GM19238 (cell line): ENCODE measurements around the gene SYTL1.
A peak's percentile ranks its signal among the peaks of the same experiment; 100 is the strongest.

Experiments
- DNase-seq: peaks from one replicate; pipeline ENCODE4 v3.0.0; 2011; ENCODE audit warnings: low spot score; ENCODE audit not compliant: insufficient read length

SYTL1 gene, protein sequence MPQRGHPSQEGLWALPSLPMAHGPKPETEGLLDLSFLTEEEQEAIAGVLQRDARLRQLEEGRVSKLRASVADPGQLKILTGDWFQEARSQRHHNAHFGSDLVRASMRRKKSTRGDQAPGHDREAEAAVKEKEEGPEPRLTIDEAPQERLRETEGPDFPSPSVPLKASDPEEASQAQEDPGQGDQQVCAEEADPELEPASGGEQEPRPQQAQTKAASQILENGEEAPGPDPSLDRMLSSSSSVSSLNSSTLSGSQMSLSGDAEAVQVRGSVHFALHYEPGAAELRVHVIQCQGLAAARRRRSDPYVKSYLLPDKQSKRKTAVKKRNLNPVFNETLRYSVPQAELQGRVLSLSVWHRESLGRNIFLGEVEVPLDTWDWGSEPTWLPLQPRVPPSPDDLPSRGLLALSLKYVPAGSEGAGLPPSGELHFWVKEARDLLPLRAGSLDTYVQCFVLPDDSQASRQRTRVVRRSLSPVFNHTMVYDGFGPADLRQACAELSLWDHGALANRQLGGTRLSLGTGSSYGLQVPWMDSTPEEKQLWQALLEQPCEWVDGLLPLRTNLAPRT

DNA sequence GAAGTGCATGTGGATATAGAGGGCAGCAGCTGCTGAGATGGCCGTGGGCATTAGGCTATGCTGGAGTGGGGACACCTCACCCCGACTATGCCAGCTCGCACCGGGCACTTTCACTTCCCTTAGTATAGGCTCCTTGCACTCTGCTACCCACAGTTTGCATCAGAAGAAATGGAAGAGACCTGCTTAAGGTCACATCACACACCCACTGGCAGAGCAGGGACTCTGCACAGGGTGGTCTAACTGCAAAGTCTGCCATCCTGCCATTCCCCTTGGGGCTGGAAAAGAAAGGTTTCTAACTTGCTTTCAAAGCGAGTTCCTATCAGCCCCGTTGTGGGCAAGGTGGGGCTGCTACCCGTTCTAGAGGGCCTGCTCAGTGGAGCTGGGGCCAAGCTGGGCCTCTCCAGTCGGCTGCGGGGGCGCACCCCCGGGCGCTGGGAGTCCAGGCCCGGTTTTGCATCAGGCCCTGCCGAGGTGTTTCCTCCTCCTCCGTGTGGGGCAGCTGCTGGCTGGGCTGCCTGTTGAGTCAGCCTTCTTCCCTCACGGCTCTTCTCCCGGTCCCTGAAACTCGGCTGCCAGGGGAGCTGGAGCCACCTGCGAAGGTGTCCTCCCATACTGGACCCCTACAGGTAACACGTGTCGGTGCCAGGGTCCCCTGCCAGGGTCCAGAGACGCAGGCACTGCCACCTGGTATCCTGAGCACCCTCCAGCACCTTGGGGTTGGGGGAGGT, at the start of gene SYTL1:
Gene SYTL1, plus strand, starts transcription at position 498 of the 728 bp plus-strand sequence. CDS start 3,313 bp downstream, outside the sequence.
- DNase-seq: peak; percentile 90

- no peak for DNase-seq
Measured at GRCh38 chr1:27292106-27292505, 49.7 kb upstream of the SYTL1 start.

GRCh38 chr1:27293915-27294314, 47.9 kb upstream of the SYTL1 start:
- no peak for DNase-seq

DNA sequence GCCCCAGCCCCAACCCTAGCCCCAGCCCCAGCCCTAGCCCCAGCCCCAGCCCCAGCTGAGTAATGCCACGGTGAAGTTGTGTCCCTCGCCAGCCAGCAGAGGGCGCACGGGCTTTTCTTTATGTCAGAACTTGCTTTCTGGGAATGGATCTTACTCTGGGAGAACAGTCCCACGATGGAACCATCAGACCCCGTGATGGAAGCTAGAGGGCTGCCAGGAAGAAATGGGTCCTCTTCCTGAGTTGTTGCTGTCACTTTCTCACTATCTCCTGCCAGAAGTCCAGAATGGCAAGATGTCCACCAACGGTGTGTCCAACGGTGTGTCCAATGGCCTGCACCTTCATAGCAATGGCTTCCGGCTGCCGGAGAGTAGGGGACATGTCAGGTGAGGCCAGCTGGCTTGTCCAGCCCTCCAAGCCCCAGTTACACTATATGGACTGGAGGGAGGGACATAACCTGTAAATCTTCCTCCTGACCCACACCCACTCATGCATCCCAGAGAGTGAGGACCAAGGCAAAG, 45.0 kb upstream of the SYTL1 start:
- peak; percentile 45 for DNase-seq

- DNase-seq: no peak
Measured at GRCh38 chr1:27297903-27298302, 43.9 kb upstream of the SYTL1 start.

DNA sequence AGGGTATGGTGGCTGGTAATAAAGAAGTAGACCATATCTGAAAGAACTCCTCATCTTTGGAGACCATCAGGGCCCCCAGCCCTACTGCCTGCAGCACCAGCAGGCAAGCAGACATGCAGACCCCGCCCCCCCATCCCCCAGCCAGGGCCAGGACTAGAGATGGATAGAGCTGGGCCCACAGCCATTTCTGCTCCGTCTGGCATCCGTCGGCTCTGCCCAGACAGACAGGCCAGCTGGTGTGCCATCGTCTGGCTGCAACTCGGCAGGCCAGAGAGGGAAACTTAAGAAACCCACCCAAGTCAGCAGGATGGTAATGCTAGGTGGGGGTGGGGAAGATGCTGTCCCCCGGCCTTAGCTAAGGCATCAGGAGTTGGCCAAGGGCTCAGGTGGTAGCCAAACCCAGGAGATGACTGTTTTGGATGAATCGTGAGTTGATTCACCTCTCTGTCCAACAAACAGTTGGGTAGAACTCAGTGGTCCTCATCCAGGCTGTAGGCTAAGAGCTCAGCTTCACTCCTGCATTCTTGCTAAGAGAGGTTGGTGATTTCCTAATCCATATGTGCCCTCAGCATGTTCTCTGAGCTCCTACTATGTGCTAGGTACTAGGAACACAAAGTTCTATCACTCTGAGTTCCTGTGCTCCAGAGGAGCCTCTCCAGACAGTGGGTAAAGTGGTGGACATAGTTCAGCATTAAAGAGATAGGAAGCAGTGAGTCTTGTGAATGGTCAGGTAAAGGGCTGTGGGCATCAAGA, 43.0 kb upstream of the SYTL1 start:
- DNase-seq: no peak

- DNase-seq: no peak
Measured at GRCh38 chr1:27299385-27300271, 42.2 kb upstream of the SYTL1 start.

GRCh38 chr1:27300341-27301051, 41.3 kb upstream of the SYTL1 start:
- DNase-seq: peak; percentile 84

DNA sequence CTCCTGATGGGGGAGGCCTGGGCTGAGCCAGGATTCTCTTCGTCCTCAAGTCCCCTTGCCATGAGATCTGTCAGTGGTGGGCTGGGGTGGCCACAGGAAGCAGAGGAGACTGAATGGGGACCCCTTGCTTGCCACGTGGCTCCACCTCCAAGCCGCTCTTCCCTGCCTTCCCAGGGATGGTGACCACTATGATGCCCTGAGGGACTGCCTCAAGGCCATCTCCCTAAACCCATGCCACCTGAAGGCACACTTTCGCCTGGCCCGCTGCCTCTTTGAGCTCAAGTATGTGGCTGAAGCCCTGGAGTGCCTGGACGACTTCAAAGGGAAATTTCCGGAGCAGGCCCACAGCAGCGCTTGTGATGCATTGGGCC, 40.8 kb upstream of the SYTL1 start:
- DNase-seq: no peak

GRCh38 chr1:27301582-27302199, 40.1 kb upstream of the SYTL1 start:
- DNase-seq: no peak

DNA sequence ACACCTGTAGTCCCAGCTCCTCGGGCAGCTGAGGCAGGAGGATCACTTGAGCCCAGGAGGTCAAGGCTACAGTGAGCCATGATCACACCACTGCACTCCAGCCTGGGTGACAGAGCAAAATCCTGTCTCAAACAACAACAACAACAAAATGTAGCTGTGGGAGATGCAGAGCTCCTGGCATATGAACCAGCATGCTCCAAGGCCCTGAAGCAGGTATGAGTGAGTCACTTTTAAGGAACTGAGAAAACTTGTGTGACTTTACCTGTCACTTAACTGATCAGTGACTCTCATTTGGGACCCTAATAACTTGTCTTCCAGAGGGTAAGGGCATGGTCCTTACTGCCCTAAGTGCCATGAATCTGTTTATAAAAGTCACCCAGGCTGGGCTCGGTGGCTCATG, 39.2 kb upstream of the SYTL1 start:
- no peak for DNase-seq

GRCh38 chr1:27303509-27303908, 38.3 kb upstream of the SYTL1 start:
- DNase-seq: no peak

- DNase-seq: no peak
Measured at GRCh38 chr1:27306071-27306470, 35.8 kb upstream of the SYTL1 start.

DNA sequence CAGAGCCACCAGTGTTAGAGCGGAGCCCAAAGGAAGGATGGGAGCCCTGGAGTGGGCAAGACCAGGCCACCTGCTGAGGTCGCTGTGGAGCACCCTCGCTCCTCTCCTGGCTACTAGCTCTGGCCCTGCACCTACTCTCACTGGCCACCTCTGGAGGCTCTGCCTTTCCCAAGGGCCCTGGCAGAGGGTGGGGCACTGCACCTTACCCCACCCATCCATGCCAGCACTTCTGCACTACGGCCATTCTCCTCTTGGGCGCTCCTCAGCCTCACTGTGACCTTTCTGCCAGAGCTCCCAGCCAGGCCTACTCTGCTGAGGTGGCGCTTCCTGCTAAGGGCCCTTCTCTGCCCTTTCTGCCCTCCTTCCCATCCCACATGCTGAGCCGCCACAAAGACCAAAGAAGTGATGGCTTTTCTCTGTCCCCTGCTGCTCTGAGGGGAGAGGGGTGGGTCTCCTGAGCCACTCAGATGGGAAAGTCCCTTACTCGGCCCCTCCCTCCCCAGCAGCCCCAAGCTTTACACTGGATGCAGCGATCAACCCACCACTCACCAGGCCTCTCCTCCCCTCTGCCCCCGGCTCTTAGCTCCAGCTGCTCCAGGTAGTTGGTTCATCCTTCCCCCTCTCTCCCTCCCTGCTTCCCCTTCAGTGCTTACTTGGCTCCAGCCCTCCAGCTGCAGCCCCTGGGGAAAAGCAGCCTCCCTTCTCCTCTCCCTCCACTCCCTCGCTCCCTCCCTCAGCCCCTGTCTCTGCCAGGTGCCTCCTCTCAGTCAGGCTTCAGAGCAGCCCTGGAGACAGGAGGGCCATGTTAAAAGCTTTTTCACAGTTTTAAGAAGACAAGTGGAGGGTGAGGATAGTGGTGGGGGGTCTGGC, 34.7 kb upstream of the SYTL1 start:
- no peak for DNase-seq

DNA sequence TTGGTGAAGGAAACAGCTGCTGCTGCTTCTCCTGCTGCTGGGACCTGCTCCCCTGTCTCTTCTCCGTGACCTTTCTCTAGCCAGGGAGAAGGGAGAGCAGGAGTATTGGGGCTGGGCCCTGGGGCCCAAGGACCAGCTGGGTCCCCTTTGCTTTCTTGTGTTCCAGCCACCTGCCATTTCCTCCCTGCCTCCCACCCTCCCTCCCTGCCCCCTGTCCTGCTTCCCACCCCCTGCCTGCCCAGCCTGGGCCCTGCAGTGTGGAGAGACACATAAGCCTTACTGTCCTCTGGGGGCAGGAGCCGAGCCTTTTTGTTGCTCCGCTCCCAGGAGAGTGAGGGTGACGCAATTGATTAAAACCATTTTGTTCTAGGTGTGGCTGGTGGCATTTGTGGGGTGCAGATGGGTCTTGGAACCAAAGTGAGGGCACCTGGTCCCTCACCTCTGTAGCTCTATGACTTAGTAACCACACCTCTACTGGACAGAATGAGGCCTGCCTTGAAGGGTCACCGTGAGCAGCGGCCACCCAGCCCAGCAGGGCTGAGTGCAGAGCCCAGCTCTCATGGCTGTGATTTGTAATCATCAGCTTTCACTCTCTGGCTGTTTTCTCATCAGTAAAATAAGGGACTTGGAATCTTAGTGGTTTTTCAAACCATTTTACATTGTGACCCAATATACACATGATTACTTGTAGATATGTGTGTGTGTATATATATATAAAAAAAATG, 33.8 kb upstream of the SYTL1 start:
- no peak for DNase-seq

- no peak for DNase-seq
Measured at GRCh38 chr1:27314169-27314568, 27.7 kb upstream of the SYTL1 start.

DNA sequence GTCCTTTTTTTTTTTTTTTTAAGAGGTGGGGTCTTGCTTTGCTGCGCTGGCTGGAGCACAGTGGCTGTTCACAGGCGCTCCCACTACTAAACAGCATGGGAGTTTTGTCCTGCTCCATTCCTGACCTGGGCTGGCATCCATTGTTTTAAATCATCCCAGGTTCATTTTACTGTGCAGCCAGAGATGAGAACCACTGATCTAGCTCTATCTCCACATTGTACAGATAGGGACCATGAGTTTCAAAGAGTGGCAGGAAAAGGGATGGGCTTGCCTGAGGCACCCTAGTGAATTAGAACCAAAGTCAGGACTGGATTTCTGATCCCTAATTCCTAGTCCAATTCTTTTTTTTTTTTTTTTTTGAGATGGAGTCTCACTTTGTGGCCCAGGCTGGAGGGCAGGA, 27.1 kb upstream of the SYTL1 start:
- DNase-seq: no peak

- no peak for DNase-seq
Measured at GRCh38 chr1:27316860-27317259, 25.0 kb upstream of the SYTL1 start.
